GM12878 (cell line): ENCODE results near the gene NECTIN2. TPM values are rescaled to one million over a fixed set of nuclear protein-coding genes. Genes with fewer than 3 reads are reported as not detected.

ENCODE experiments used
- ATAC-seq: fragments of 200-7000 bp; cut with Tn5 transposase; 3 replicates; pipeline ENCODE4 v1.9.1; 2020; ENCODE audit warnings: mild to moderate bottlenecking, moderate library complexity
- BruUV-seq: library from RNA; stranded (reverse); fragments of 400-500 nt; replicated peaks from 2 replicates; lab custom pipeline; 2021; lab: Mats Ljungman, UMichigan
- CTCF ChIA-PET: fragments of 300-600 bp; sonication (Branson Sonifier 250); formaldehyde crosslinking; extraction: SDS; loops from one replicate; lab custom pipeline; 2021; ENCODE audit warnings: inconsistent platforms; lab: Yijun Ruan, JAX
- POLR2A ChIA-PET: fragments of 350-600 bp; formaldehyde crosslinking; extraction: SDS; loops from one replicate; lab custom pipeline; 2021; ENCODE audit warnings: inconsistent platforms; lab: Charles Lee
- RAD21 ChIA-PET: fragments of 300-600 bp; sonication (Branson Sonifier 250); formaldehyde crosslinking; loops from one replicate; lab custom pipeline; 2023; ENCODE audit warnings: antibody characterized with exemption; ENCODE audit not compliant: unreplicated experiment; lab: Charles Lee
- SMC1A ChIA-PET: fragments of 300-600 bp; sonication (Branson Sonifier 250); formaldehyde crosslinking; loops from one replicate; lab custom pipeline; 2023; ENCODE audit not compliant: unreplicated experiment, uncharacterized antibody; lab: Charles Lee
- DNase-seq: peaks from one replicate; pipeline ENCODE4 v3.0.0-alpha.2; 2011; ENCODE audit warnings: low read depth, low spot score
- FAIRE-seq: peaks from 3 replicates; lab custom pipeline; 2011; peaks lifted over from hg19 to GRCh38; lab: Jason Lieb, UNC
- H2AFZ ChIP-seq: 2 replicates; pipeline ENCODE4 v1.6.0; 2011; ENCODE audit warnings: low read depth, low read length, control low read depth; ENCODE audit not compliant: control insufficient read depth
- H3K27ac ChIP-seq: 2 replicates; pipeline ENCODE4 v1.5.1; 2011; ENCODE audit warnings: control low read depth; ENCODE audit not compliant: control insufficient read depth, insufficient read depth
- H3K27me3 ChIP-seq, 2 experiments: replicated peaks in 1 of 2; 2 replicates each; pipeline versions ENCODE4 v1.6.0 to v1.6.1; 2011; ENCODE audit warnings: low read length in 1 of 2; ENCODE audit not compliant: control insufficient read depth in 2 of 2, insufficient read depth in 2 of 2
- H3K36me3 ChIP-seq, 2 experiments: 2 replicates each; pipeline ENCODE4 v1.5.1; 2011; ENCODE audit warnings: low read length in 1 of 2; ENCODE audit not compliant: control insufficient read depth in 2 of 2, insufficient read depth in 2 of 2
- H3K4me1 ChIP-seq: 2 replicates; pipeline ENCODE4 v1.6.1; 2011; ENCODE audit warnings: mild to moderate bottlenecking, low read length, moderate library complexity, mixed read lengths; ENCODE audit not compliant: control insufficient read depth, insufficient read depth
- H3K4me2 ChIP-seq: 2 replicates; pipeline ENCODE4 v1.6.0; 2011; ENCODE audit warnings: control low read depth; ENCODE audit not compliant: control insufficient read depth, insufficient read depth
- H3K4me3 ChIP-seq: fragments of 200-600 bp; sonication (generic); 2 replicates; pipeline ENCODE4 v1.5.1; 2016
- H3K79me2 ChIP-seq: 2 replicates; pipeline ENCODE4 v1.6.0; 2011; ENCODE audit warnings: low read length; ENCODE audit not compliant: control insufficient read depth, insufficient read depth
- H3K9ac ChIP-seq: 2 replicates; pipeline ENCODE4 v1.8.0; 2011; ENCODE audit warnings: low read length, control low read depth, mixed read lengths; ENCODE audit not compliant: control insufficient read depth, insufficient read depth
- H3K9me3 ChIP-seq: replicated peaks from 3 replicates; pipeline ENCODE4 v1.5.1; 2011; ENCODE audit warnings: mild to moderate bottlenecking, low read length; ENCODE audit not compliant: control insufficient read depth, insufficient read depth
- H4K20me1 ChIP-seq: 2 replicates; pipeline ENCODE4 v1.6.0; 2011; ENCODE audit not compliant: control insufficient read depth, insufficient read depth
- ATF7 ChIP-seq: fragments of 450-650 bp; IDR thresholded peaks from 2 replicates; pipeline ENCODE4 v1.6.1; 2016; ENCODE audit warnings: low read depth, mild to moderate bottlenecking
- NR2C1 ChIP-seq: fragments of 450-650 bp; IDR thresholded peaks from 2 replicates; pipeline ENCODE4 v1.6.1; 2017; ENCODE audit warnings: antibody characterized with exemption, mild to moderate bottlenecking, moderate library complexity
- NRF1 ChIP-seq: conservative IDR thresholded peaks from 2 replicates; pipeline ENCODE4 v1.6.1; 2011; ENCODE audit warnings: mild to moderate bottlenecking, low read depth, low read length, improper control_type of control experiment
- SIN3A ChIP-seq: IDR thresholded peaks from 2 replicates; pipeline ENCODE4 v1.6.1; 2012; ENCODE audit warnings: low read depth, low read length, improper control_type of control experiment
- ZNF24 ChIP-seq: fragments of 450-650 bp; IDR thresholded peaks from 2 replicates; pipeline ENCODE4 v1.6.1; 2017; ENCODE audit warnings: antibody characterized with exemption, mild to moderate bottlenecking
- ZNF274 ChIP-seq: IDR thresholded peaks from one replicate; pipeline ENCODE4 v1.8.0; 2011; ENCODE audit not compliant: insufficient read length, insufficient read depth
- WGBS: methylation state at CpG from one replicate; pipeline ENCODE4 v1.1.6; 2016; ENCODE audit warnings: low lambda C conversion rate; ENCODE audit not compliant: insufficient replicate concordance, insufficient coverage; ENCODE audit errors: missing lambda C conversion rate; 5-methylcytosine and 5-hydroxymethylcytosine counted together
- in situ Hi-C: fragments of 300-500 bp; cut with MboI; formaldehyde crosslinking; loops from 9 replicates; pipeline ENCODE4 v1.14.3; 2018; ENCODE audit warnings: mixed read lengths
- intact Hi-C: fragments of 100-400 bp; cut with micrococcal nuclease; formaldehyde crosslinking; loops from one replicate; pipeline ENCODE4 v1.14.2; 2022; ENCODE audit not compliant: unreplicated experiment
- polyA plus RNA-seq, 11 experiments: library from polyadenylated mRNA; depleted of rRNA in 4 of 11; unstranded in 6 of 11; stranded (reverse) in 5 of 11; fragments of >200 nt; fragmentation: Nextera tagmentation in 4 of 11; fragmentation: Illumina TruSeq in 1 of 11; extraction: Ambion mirVana in 4 of 11; extraction: Trizol in 1 of 11; gene quantifications; 1 replicate in 1 of 11; 2 replicates in 10 of 11; pipeline versions ENCODE4 v1.2.1 to v1.2.3, GENCODE V29; 2011 to 2016; ENCODE audit warnings: inconsistent platforms in 2 of 11, missing spikeins in 2 of 11, low read depth in 1 of 11
- total RNA-seq, 4 experiments: library from RNA; depleted of rRNA in 3 of 4; stranded (reverse); fragments of >200 nt in 3 of 4; fragmentation: Illumina TruSeq in 1 of 4; extraction: Trizol in 1 of 4; gene quantifications; 2 replicates each; pipeline versions ENCODE4 v1.2.1 to v1.2.3, GENCODE V29; 2013 to 2021
- TF ChIP-seq, protein P1 (sequence below): fragments of 450-650 bp; formaldehyde crosslinking; IDR thresholded peaks from 2 replicates; pipeline ENCODE4 v1.4.0; 2022; ENCODE audit warnings: mild to moderate bottlenecking, moderate library complexity
- TF ChIP-seq, protein P2 (sequence below): IDR thresholded peaks from 2 replicates; pipeline ENCODE4 v1.6.1; 2012; ENCODE audit warnings: improper control_type of control experiment, low read depth, low read length; ENCODE audit not compliant: insufficient replicate concordance
- TF ChIP-seq, protein P3 (sequence below): IDR thresholded peaks from 2 replicates; pipeline ENCODE4 v1.6.1; 2012; ENCODE audit warnings: mild to moderate bottlenecking, low read depth, low read length

The NECTIN2 gene
- total and polyA plus RNA-seq, 10 of the 15 experiments (the other 5 are each of a cell fraction or from before 2014, with no cell fraction given): 0.05 to 0.36 (median 0.26) TPM; not detected in 5

DNA sequence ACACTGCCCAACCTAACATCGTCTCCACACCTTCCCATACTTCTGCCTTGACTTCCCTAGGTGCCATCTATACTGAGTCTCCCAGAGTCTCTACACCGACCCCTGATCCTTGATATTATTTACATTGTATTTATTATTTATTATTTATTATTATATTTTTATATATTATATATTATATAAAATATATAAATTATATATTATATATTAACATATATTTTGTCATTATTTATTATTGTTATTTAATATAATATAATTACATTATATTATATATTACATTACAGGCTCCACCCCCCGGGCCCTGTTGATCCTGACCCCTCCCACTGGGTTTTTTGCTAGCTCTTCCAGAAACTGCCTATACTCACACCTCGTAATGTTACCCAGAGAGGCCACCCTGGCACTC lies 26.6 kb downstream of the NECTIN2 start:
- intact Hi-C loops: no loop called here
- RAD21 ChIA-PET: no interaction called here

More for the DNA sequence above, 26.6 kb downstream of the NECTIN2 start:
- FAIRE-seq (no peak), ATAC-seq (no peak), DNase-seq (no peak)
- Histone ChIP-seq H3K36me3 (no peaks in the 10 kb centered on the region), H4K20me1 (no peaks in the 10 kb centered on the region), H3K27me3 (no peaks in the 10 kb centered on the region; a peak in 2 of 4 replicates), H3K79me2 (no peaks in the 10 kb centered on the region), H3K4me1 (no peaks in the 10 kb centered on the region), H3K9ac (no peak overlapping the region), H3K4me3 (no peak overlapping the region), H3K9me3 (no peaks in the 10 kb centered on the region), H2AFZ (no peak overlapping the region), H3K4me2 (no peak overlapping the region), H3K27ac (no peak overlapping the region)
- in situ Hi-C loops: no loop called here
- TF ChIP-seq ZNF24 (no peak), ATF7 (no peak), SIN3A (no peak), NRF1 (no peak), ZNF274 (no peak), NR2C1 (no peak)
- TF ChIP-seq, protein P1, sequence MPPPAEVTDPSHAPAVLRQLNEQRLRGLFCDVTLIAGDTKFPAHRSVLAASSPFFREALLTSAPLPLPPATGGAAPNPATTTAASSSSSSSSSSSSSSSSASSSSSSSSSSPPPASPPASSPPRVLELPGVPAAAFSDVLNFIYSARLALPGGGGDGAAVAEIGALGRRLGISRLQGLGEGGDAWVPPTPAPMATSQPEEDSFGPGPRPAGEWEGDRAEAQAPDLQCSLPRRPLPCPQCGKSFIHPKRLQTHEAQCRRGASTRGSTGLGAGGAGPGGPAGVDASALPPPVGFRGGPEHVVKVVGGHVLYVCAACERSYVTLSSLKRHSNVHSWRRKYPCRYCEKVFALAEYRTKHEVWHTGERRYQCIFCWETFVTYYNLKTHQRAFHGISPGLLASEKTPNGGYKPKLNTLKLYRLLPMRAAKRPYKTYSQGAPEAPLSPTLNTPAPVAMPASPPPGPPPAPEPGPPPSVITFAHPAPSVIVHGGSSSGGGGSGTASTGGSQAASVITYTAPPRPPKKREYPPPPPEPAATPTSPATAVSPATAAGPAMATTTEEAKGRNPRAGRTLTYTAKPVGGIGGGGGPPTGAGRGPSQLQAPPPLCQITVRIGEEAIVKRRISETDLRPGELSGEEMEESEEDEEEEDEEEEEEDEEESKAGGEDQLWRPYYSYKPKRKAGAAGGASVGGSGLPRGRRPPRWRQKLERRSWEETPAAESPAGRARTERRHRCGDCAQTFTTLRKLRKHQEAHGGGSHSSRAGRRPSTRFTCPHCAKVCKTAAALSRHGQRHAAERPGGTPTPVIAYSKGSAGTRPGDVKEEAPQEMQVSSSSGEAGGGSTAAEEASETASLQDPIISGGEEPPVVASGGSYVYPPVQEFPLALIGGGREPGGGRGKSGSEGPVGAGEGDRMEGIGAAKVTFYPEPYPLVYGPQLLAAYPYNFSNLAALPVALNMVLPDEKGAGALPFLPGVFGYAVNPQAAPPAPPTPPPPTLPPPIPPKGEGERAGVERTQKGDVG (CRISPR knock-in tag): no peak
- TF ChIP-seq, protein P2, sequence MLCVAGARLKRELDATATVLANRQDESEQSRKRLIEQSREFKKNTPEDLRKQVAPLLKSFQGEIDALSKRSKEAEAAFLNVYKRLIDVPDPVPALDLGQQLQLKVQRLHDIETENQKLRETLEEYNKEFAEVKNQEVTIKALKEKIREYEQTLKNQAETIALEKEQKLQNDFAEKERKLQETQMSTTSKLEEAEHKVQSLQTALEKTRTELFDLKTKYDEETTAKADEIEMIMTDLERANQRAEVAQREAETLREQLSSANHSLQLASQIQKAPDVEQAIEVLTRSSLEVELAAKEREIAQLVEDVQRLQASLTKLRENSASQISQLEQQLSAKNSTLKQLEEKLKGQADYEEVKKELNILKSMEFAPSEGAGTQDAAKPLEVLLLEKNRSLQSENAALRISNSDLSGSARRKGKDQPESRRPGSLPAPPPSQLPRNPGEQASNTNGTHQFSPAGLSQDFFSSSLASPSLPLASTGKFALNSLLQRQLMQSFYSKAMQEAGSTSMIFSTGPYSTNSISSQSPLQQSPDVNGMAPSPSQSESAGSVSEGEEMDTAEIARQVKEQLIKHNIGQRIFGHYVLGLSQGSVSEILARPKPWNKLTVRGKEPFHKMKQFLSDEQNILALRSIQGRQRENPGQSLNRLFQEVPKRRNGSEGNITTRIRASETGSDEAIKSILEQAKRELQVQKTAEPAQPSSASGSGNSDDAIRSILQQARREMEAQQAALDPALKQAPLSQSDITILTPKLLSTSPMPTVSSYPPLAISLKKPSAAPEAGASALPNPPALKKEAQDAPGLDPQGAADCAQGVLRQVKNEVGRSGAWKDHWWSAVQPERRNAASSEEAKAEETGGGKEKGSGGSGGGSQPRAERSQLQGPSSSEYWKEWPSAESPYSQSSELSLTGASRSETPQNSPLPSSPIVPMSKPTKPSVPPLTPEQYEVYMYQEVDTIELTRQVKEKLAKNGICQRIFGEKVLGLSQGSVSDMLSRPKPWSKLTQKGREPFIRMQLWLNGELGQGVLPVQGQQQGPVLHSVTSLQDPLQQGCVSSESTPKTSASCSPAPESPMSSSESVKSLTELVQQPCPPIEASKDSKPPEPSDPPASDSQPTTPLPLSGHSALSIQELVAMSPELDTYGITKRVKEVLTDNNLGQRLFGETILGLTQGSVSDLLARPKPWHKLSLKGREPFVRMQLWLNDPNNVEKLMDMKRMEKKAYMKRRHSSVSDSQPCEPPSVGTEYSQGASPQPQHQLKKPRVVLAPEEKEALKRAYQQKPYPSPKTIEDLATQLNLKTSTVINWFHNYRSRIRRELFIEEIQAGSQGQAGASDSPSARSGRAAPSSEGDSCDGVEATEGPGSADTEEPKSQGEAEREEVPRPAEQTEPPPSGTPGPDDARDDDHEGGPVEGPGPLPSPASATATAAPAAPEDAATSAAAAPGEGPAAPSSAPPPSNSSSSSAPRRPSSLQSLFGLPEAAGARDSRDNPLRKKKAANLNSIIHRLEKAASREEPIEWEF: no peak
- TF ChIP-seq, protein P3, sequence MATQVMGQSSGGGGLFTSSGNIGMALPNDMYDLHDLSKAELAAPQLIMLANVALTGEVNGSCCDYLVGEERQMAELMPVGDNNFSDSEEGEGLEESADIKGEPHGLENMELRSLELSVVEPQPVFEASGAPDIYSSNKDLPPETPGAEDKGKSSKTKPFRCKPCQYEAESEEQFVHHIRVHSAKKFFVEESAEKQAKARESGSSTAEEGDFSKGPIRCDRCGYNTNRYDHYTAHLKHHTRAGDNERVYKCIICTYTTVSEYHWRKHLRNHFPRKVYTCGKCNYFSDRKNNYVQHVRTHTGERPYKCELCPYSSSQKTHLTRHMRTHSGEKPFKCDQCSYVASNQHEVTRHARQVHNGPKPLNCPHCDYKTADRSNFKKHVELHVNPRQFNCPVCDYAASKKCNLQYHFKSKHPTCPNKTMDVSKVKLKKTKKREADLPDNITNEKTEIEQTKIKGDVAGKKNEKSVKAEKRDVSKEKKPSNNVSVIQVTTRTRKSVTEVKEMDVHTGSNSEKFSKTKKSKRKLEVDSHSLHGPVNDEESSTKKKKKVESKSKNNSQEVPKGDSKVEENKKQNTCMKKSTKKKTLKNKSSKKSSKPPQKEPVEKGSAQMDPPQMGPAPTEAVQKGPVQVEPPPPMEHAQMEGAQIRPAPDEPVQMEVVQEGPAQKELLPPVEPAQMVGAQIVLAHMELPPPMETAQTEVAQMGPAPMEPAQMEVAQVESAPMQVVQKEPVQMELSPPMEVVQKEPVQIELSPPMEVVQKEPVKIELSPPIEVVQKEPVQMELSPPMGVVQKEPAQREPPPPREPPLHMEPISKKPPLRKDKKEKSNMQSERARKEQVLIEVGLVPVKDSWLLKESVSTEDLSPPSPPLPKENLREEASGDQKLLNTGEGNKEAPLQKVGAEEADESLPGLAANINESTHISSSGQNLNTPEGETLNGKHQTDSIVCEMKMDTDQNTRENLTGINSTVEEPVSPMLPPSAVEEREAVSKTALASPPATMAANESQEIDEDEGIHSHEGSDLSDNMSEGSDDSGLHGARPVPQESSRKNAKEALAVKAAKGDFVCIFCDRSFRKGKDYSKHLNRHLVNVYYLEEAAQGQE: no peak
- 12% methylated on average over 4 of the region's 4 CpGs for WGBS
- CTCF ChIA-PET: interaction anchor here (0.6 kb wide), 1 partner anchor 60 kb away, joined by 3 read pairs; no protein-coding TSS in a partner anchor
- SMC1A ChIA-PET: interaction anchor here (0.7 kb wide), 1 partner anchor 299 kb away, joined by 3 read pairs; no protein-coding TSS in a partner anchor
- no TSS peak for BruUV-seq
- POLR2A ChIA-PET: no interaction called here
